Measurements from ENCODE around the gene NFKB2.

Gene NFKB2

DNA sequence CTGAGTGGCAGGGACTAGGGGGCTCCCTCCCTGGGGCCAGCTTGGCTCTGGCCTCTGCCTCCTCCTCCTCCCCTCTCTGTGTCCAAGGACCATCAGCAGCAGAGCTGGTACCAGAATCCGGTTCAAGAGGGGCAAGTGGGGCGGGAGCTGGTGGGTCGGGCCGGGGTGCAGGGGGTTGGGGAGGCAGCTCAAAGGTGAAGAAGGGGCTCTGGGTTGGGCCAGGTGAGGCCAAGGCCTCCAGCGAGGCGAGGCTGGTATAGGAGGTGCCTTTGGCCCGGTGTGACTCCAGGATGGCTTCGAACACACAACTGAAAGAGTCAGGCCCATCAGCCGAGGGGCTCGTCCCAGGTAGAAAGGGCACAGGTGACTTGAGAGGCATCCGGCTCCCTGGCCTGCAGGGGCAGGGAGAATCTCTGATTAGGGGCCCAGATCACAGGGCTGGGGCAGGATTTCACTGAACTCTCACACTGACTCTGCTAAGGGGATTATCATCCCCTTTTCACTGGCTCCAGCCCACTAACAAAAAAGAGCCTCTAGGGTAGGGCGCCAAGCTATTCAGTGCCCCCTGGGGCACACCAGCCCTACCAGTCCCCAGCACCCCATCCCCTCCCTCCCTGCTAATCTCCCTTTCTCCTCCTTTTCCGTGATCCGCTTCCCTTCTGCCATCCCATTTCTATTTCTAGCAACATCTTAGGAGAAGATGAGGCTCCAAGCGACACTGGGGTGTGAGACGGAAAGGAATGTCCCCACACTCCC is 18.5 kb downstream of the NFKB2 start:
- no peak overlapping the region for H3K4me3 ChIP-seq (ENCODE audit: low read depth, low read length)
- TF ChIP-seq, protein P1, sequence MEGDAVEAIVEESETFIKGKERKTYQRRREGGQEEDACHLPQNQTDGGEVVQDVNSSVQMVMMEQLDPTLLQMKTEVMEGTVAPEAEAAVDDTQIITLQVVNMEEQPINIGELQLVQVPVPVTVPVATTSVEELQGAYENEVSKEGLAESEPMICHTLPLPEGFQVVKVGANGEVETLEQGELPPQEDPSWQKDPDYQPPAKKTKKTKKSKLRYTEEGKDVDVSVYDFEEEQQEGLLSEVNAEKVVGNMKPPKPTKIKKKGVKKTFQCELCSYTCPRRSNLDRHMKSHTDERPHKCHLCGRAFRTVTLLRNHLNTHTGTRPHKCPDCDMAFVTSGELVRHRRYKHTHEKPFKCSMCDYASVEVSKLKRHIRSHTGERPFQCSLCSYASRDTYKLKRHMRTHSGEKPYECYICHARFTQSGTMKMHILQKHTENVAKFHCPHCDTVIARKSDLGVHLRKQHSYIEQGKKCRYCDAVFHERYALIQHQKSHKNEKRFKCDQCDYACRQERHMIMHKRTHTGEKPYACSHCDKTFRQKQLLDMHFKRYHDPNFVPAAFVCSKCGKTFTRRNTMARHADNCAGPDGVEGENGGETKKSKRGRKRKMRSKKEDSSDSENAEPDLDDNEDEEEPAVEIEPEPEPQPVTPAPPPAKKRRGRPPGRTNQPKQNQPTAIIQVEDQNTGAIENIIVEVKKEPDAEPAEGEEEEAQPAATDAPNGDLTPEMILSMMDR (IDR thresholded peaks at IDR 0.05; ENCODE audit: low read depth, low read length), result no peak
- TF ChIP-seq MYC (IDR thresholded peaks at IDR 0.05; ENCODE audit: low read depth, low read length) (no peak), POLR2A (IDR thresholded peaks at IDR 0.05; ENCODE audit: extremely low read depth, insufficient read length) (no peak)
- TF ChIP-seq, protein P2, sequence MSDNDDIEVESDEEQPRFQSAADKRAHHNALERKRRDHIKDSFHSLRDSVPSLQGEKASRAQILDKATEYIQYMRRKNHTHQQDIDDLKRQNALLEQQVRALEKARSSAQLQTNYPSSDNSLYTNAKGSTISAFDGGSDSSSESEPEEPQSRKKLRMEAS (IDR thresholded peaks at IDR 0.05; ENCODE audit: low read depth, low read length), result no peak
- DNase-seq (ENCODE audit: low read depth), result no peak

DNA sequence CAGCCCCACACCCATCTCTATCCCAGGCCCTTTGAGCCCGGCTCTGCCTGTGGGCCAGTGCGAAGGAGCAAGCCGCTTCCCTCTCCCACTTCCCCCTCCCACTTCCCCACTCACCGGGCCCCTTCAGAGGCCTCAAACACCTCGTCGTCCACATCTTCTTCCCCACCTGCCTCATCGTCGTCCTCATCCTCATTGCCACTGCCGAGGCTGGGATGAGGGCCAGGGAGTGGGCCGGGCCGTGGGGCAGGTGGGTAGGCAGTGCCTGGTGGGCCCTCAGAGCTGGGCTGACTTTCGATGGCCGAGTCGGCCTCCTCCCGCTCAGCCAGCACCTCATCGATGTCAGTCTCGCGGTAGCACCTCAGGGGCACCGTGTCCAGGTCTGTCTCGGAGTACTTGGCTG is 19.2 kb downstream of the NFKB2 start:
- no peak overlapping the region for H3K4me3 ChIP-seq (ENCODE audit: low read depth, low read length)
- TF ChIP-seq MYC (IDR thresholded peaks at IDR 0.05; ENCODE audit: low read depth, low read length) (no peak), POLR2A (IDR thresholded peaks at IDR 0.05; ENCODE audit: extremely low read depth, insufficient read length) (no peak)
- TF ChIP-seq, protein P1 (IDR thresholded peaks at IDR 0.05; ENCODE audit: low read depth, low read length), result no peak
- TF ChIP-seq, protein P2 (IDR thresholded peaks at IDR 0.05; ENCODE audit: low read depth, low read length), result no peak
- DNase-seq (ENCODE audit: low read depth), result no peak

DNA sequence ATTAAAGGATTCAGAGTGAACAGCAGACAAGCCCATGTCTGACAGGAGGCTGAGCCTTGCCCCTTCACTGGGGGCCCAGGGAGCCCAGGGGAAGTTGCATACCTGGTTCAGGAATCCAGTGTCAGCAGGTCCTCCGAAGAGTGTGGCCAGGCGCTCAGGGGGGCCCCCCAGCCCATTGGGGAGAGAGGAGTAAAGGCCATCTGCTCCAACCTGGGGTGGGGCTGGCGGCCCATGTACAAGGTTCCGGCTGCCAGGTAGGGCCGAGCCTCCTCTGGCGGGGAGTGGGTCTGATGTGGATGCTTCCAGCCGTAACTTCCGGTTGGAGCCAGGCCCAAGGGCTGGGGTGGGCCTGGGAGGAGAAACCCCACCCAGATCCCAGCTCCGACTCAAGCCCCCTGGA is 20.8 kb downstream of the NFKB2 start:
- no peak overlapping the region for H3K4me3 ChIP-seq (ENCODE audit: low read depth, low read length)
- DNase-seq (ENCODE audit: low read depth), result no peak
- TF ChIP-seq, protein P1 (IDR thresholded peaks at IDR 0.05; ENCODE audit: low read depth, low read length), result no peak
- TF ChIP-seq, protein P2 (IDR thresholded peaks at IDR 0.05; ENCODE audit: low read depth, low read length), result no peak
- TF ChIP-seq MYC (IDR thresholded peaks at IDR 0.05; ENCODE audit: low read depth, low read length), result no peak
- TF ChIP-seq POLR2A (IDR thresholded peaks at IDR 0.05; ENCODE audit: extremely low read depth, insufficient read length), result no peak

DNA sequence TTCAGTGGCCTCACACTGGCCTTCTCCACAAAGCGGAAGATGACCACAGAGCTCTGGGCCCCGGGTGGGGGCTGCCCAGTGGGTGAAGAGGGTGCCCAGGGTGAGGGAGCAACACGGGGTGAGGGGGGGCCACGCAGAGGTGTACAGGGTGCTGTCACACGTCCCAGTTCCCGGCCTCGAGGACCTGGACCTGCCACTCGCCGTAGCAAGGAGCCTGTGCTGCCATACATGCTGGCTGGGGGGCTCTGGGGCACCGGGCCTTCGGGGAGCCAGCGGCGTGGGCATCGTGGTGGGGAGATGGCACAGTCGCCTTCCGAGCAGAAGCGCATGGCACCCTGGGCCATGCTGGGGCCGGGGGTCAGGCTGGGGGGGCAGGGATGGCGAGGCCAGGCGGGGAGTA is 21.2 kb downstream of the NFKB2 start:
- no peak overlapping the region for H3K4me3 ChIP-seq (ENCODE audit: low read depth, low read length)
- no peak for DNase-seq (ENCODE audit: low read depth)
- no peak for TF ChIP-seq POLR2A (IDR thresholded peaks at IDR 0.05; ENCODE audit: extremely low read depth, insufficient read length)
- TF ChIP-seq, protein P1 (IDR thresholded peaks at IDR 0.05; ENCODE audit: low read depth, low read length), result no peak
- TF ChIP-seq MYC (IDR thresholded peaks at IDR 0.05; ENCODE audit: low read depth, low read length), result no peak
- TF ChIP-seq, protein P2 (IDR thresholded peaks at IDR 0.05; ENCODE audit: low read depth, low read length), result no peak

DNA sequence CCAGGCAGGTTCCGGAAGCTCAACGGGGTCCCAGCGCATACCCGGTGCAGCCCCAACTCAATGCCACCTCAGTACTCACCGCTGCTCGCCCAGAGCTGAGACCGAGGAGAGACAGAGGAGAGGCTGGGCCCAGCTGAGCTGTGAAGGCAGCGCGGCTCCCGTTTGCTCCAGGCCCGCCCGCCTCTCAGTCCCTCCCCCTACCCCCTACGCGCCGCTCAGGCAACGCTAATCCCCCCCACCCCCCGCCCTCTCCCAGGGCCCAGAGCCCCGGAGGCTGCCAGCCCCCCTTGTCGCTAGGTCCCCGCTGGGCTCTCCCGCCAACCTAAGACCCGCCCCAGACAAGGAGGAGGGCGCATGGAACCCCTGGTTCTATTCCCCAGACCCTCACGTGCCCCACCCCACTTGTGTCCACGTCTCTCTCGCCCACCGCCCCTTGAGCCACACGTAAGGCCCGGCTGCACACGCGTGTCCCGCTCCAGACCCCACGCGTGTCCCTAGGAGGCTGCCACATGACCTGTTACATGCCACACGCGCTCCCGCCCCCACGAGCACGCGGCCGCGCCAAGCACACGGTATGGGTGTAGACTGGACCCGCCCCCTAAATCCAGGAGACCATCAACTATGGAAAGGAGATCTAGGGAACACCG is 23.2 kb downstream of the NFKB2 start, which contains the start of gene PSD:
Gene PSD (minus strand): TSS at position 164 of the 647 bp plus-strand sequence. CDS start 1,747 bp downstream, outside the sequence.
- TF ChIP-seq POLR2A (IDR thresholded peaks at IDR 0.05; ENCODE audit: extremely low read depth, insufficient read length) (no peak), MYC (IDR thresholded peaks at IDR 0.05; ENCODE audit: low read depth, low read length) (no peak)
- TF ChIP-seq, protein P2 (IDR thresholded peaks at IDR 0.05; ENCODE audit: low read depth, low read length), result no peak
- TF ChIP-seq, protein P1 (IDR thresholded peaks at IDR 0.05; ENCODE audit: low read depth, low read length), result no peak
- H3K4me3 ChIP-seq (ENCODE audit: low read depth, low read length), result no peak within 1 kb of the TSS
- DNase-seq (ENCODE audit: low read depth), result no peak

Data from NB4 (cell line).